Ovary (tissue), 9 donors: Measurements from ENCODE around the gene SEPTIN3. TPM values are rescaled to one million over a fixed set of nuclear protein-coding genes. Genes with fewer than 3 reads are reported as not detected.

Experiments used
- DNase-seq, 5 donors: peaks; one replicate each; pipeline ENCODE4 v3.0.0-alpha.2; 2019 to 2020
- H3K27ac ChIP-seq, 2 donors: fragments of 200-600 bp; one replicate each; pipeline versions ENCODE4 v1.5.1 to v1.8.0; 2019 to 2022
- H3K27me3 ChIP-seq: fragments of 200-600 bp; one replicate; pipeline ENCODE4 v1.8.0; 2022
- H3K36me3 ChIP-seq: fragments of 200-600 bp; sonication (generic); one replicate; pipeline ENCODE4 v1.5.1; 2019
- H3K4me1 ChIP-seq: one replicate; pipeline ENCODE4 v1.8.1; 2013; ENCODE audit warnings: mild to moderate bottlenecking, moderate library complexity; ENCODE audit not compliant: insufficient read depth
- H3K4me3 ChIP-seq: fragments of 200-600 bp; sonication (generic); one replicate; pipeline ENCODE4 v1.5.1; 2017
- H3K9me3 ChIP-seq, 2 donors: fragments of 200-600 bp in 1 of 2; sonication (generic) in 1 of 2; one replicate each; pipeline versions ENCODE4 v1.5.1 to v1.8.1; 2013 to 2019; ENCODE audit warnings: mild to moderate bottlenecking in 1 of 2, moderate library complexity in 1 of 2
- CTCF ChIP-seq, 3 donors: fragments of 450-650 bp in 2 of 3; fragments of 200-600 bp in 1 of 3; IDR thresholded peaks; one replicate each; pipeline versions ENCODE4 v1.5.1 to v1.8.0; 2016 to 2022; ENCODE audit warnings: antibody characterized with exemption in 3 of 3, mild to moderate bottlenecking in 1 of 3
- WGBS, 3 donors: extraction: QIAGEN DNeasy Blood & Tissue Kit in 1 of 3; methylation state at CpG; one replicate each; pipeline versions ENCODE4 v1.1.5 to v1.1.7; 2013 to 2017; 5-methylcytosine and 5-hydroxymethylcytosine counted together
- intact Hi-C, 4 donors: fragments of 100-400 bp; cut with DNase I; formaldehyde crosslinking; loops; one replicate each; pipeline versions ENCODE4 v1.11.0 to v1.15.1; 2022 to 2023
- polyA plus RNA-seq, 2 donors: library from polyadenylated mRNA; stranded (reverse); fragments of 200-250 nt in 1 of 2; fragments of 350-450 nt in 1 of 2; fragmentation: Illumina TruSeq in 1 of 2; extraction: RNeasy Lipid Tissue Mini Kit (QIAGEN cat#74804) in 1 of 2; gene quantifications; one replicate each; pipeline ENCODE4 v1.2.3, GENCODE V29; 2013 to 2014
- total RNA-seq, 7 donors: library from RNA; depleted of rRNA in 2 of 7; stranded (reverse); fragments of >200 nt in 2 of 7; fragmentation: NEBNext Ultra II Directional in 3 of 7; extraction: Animal tissue kit (Norgen Biotek cat#: 25700) in 3 of 7; gene quantifications; one replicate each; pipeline versions ENCODE4 v1.1.0 to v1.2.4, GENCODE V29; 2016 to 2023
- donor health status: DM: no; HTN: no; CAD: no; lungs with moderate emphysema.
- donor health status: DM: no; HTN: no; CAD: no.
- donor health status: Bipolar disorder and iron deficiency.
- donor health status: DM: yes; HTN: yes; CAD: no.
- donor health status: DM: no; HTN: no; CAD: no.
- donor health status: DM: yes; HTN: yes; CAD: no.

Gene SEPTIN3
- total and polyA plus RNA-seq, 9 donors, result 0.11 to 1.4 (median 0.23) TPM; not detected in 1

DNA sequence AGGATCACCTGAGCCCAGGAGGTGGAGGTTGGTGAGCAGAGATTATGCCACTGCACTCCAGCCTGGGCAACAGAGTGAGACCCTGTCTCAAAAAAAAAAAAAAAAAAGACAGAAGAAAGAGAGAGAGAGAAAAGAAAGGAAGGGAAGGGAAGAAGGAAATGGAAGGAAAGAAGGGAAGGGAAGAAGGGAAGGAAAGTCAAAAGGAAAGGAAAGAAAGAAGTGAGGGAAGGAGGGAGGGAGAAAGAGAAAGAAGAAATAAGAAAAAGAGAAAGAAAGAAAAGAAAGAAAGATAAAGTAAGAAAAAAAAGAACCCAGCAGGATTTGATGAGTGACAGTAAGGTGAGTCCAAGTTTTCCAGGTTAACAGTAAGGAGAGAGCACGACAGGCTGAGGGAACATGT is 49.0 kb downstream of the SEPTIN3 start:
- Histone ChIP-seq H3K4me1 (no peaks in the 10 kb centered on the region), H3K4me3 (no peak overlapping the region), H3K27me3 (no peaks in the 10 kb centered on the region), H3K36me3 (no peaks in the 10 kb centered on the region), H3K9me3 (no peaks in the 10 kb centered on the region), H3K27ac (no peak overlapping the region)
- WGBS, 3 donors, result 51 to 66% (median 57%) methylated on average over 1 of the region's 1 CpG
- DNase-seq, result no peak
- TF ChIP-seq CTCF (IDR thresholded peaks at IDR 0.05), result no peak
- intact Hi-C loops, result no loop called here

Other genes starting within 250 kb of the SEPTIN3 start
- 10 to 100 TPM in 1 of 7 donors, 1 to 10 TPM in 6; 7.9 to 13.3 (median 8.8) TPM for gene CCDC134, start 168.8 kb upstream of the SEPTIN3 start, total RNA-seq
- 1 to 10 TPM; 1.3 to 4.9 TPM for gene CCDC134, start 168.8 kb upstream of the SEPTIN3 start, polyA plus RNA-seq
- gene SREBF2, start 136.3 kb upstream of the SEPTIN3 start, total RNA-seq, result 100 to 1,000 TPM in 1 of 7 donors, 10 to 100 TPM in 6; 29.2 to 215 (median 74.1) TPM
- 10 to 100 TPM; 38.7 to 94.9 TPM for gene SREBF2, start 136.3 kb upstream of the SEPTIN3 start, polyA plus RNA-seq
- under 1 TPM in 1 of 7 donors, not detected in 6; 0.46 TPM for gene SHISA8, start 54.4 kb upstream of the SEPTIN3 start, total RNA-seq
- not detected for gene SHISA8, start 54.4 kb upstream of the SEPTIN3 start, polyA plus RNA-seq
- under 1 TPM; 0.08 to 0.36 (median 0.22) TPM for gene TNFRSF13C, start 42.6 kb upstream of the SEPTIN3 start, total RNA-seq
- under 1 TPM; 0.05 TPM for gene TNFRSF13C, start 42.6 kb upstream of the SEPTIN3 start, polyA plus RNA-seq
- gene CENPM, start 22.3 kb upstream of the SEPTIN3 start, total RNA-seq, result 1 to 10 TPM in 4 of 7 donors, under 1 TPM in 1, not detected in 2; 0.25 to 8.0 (median 1.8) TPM
- gene CENPM, start 22.3 kb upstream of the SEPTIN3 start, polyA plus RNA-seq, result 1 to 10 TPM in 1 of 2 donors, not detected in 1; 1.0 TPM
- 1 to 10 TPM; 2.4 to 4.5 (median 3.0) TPM for gene WBP2NL, start 29.3 kb downstream of the SEPTIN3 start, total RNA-seq
- gene WBP2NL, start 29.3 kb downstream of the SEPTIN3 start, polyA plus RNA-seq, result 1 to 10 TPM in 1 of 2 donors, under 1 TPM in 1; 0.48 to 1.2 TPM
- gene NAGA, start 101.4 kb downstream of the SEPTIN3 start, total RNA-seq, result 10 to 100 TPM; 18.7 to 34.3 (median 20.3) TPM
- gene NAGA, start 101.4 kb downstream of the SEPTIN3 start, polyA plus RNA-seq, result 10 to 100 TPM; 17.6 to 18.1 TPM
- gene PHETA2, start 104.8 kb downstream of the SEPTIN3 start, total RNA-seq, result 10 to 100 TPM in 1 of 7 donors, 1 to 10 TPM in 6; 3.4 to 10.2 (median 7.3) TPM
- gene PHETA2, start 104.8 kb downstream of the SEPTIN3 start, polyA plus RNA-seq, result 1 to 10 TPM; 8.5 to 8.8 TPM
- gene SMDT1, start 110.3 kb downstream of the SEPTIN3 start, total RNA-seq, result 100 to 1,000 TPM in 4 of 7 donors, 10 to 100 TPM in 3; 26.3 to 287 (median 130) TPM
- 100 to 1,000 TPM; 112 to 211 TPM for gene SMDT1, start 110.3 kb downstream of the SEPTIN3 start, polyA plus RNA-seq
- gene NDUFA6, start 121.3 kb downstream of the SEPTIN3 start, total RNA-seq, result 10 to 100 TPM; 28.3 to 49.2 (median 43.4) TPM
- gene NDUFA6, start 121.3 kb downstream of the SEPTIN3 start, polyA plus RNA-seq, result 10 to 100 TPM; 48.7 to 82.8 TPM
- gene CYP2D6, start 161.4 kb downstream of the SEPTIN3 start, total RNA-seq, result 1 to 10 TPM in 4 of 7 donors, under 1 TPM in 3; 0.73 to 2.0 (median 1.2) TPM
- under 1 TPM; 0.28 to 0.30 TPM for gene CYP2D6, start 161.4 kb downstream of the SEPTIN3 start, polyA plus RNA-seq